Right renal pelvis (tissue), 4 donors: ENCODE results near the gene CTNND2. TPM values are rescaled to one million over a fixed set of nuclear protein-coding genes. Genes with fewer than 3 reads are reported as not detected.
"Not testable (repeated sequence)": the region's sequence is repeated elsewhere in the genome, so short reads cannot be mapped to it uniquely, and the experiment has no call there.

Source experiments
- DNase-seq, 4 donors: peaks; one replicate each; pipeline ENCODE4 v3.0.0-alpha.2; 2013; ENCODE audit warnings: low read depth in 4 of 4, low spot score in 3 of 4, missing footprints in 1 of 4
- polyA plus RNA-seq, 4 donors: library from polyadenylated mRNA; unstranded; fragments of 120-200 nt; gene quantifications; one replicate each; pipeline ENCODE4 v1.2.1, GENCODE V29; 2013; ENCODE audit not compliant: insufficient read length in 4 of 4

Gene CTNND2
- polyA plus RNA-seq, 4 donors, result 1.9 to 2.8 (median 2.5) TPM

DNA sequence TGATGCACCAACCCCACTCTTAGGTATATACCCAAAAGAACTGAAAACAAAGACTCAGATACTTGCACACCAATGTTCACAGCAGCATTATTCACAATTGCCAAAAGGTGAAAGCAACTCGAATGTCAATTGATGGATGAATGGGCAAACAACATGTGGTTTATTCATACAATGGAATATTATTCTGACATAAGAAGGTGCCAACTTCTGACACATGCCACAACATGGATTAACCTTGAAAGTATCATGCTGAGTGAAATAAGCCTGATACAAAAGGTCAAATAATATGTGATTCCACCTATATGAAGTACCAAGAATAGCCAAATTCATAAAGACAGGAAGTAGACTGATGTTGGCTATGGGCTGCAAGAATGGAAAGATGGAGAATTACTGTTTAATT, 35.0 kb downstream of the CTNND2 start:
- DNase-seq, result no peak

DNA sequence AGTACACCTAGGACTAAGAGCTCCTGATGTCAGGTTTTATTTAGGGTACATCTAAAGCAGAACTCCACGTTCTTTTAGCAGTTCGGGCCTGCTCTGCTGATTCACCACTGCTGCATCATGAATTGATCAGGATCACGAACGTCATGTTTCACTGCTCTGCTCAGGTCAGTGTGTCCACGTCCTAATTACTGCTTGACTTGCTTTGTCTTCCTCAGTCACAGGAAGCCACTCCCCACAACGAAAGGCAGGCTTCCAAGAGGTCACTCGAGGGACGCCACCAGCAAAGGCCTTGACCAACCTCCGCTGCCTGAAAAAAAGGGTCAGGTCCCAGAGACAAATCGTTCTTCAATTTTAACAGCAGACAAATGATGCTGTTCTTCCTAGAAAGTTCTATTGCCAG, 40.3 kb downstream of the CTNND2 start:
- no peak for DNase-seq

DNA sequence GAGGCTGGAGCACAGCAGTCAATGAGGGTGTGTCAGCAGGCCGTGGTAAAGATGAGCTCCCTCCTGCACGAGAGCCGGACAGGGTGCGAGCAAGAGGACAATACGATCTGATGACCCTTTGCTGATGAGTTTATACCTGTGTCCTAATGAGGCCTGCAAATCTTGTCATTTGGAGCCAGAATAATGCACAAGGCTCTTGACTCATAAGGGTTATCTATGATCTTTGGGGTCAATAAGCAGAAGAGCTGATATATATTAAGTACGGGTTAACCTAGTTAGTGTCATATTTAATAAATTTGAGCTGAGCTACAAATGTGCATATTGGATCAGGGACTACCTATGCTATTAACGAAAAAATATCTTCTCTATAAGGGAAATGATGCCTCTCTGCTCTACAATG, 46.9 kb downstream of the CTNND2 start:
- DNase-seq, result no peak

- no peak for DNase-seq
Measured at GRCh38 chr5:11854936-11855335, 49.3 kb downstream of the CTNND2 start.

DNA sequence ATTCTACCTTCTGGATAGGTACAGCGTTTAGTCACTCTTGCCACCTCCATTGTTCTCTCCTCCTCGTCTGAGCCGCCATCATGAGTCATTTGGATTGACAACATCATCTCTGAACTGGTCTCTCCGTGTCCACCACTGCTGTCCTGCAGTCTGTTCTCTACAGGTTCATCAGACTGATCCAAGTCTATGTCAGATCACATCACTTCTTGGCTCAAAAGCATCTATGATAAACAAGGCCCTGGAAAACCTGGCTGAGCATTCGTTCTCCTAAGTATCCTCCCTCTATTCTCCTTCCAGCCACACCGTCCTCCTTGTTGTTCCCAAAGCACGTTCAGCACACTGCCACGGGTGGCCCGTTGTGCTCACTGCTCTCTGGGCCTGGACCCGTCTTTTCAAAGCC, 50.5 kb downstream of the CTNND2 start:
- DNase-seq, result no peak

DNA sequence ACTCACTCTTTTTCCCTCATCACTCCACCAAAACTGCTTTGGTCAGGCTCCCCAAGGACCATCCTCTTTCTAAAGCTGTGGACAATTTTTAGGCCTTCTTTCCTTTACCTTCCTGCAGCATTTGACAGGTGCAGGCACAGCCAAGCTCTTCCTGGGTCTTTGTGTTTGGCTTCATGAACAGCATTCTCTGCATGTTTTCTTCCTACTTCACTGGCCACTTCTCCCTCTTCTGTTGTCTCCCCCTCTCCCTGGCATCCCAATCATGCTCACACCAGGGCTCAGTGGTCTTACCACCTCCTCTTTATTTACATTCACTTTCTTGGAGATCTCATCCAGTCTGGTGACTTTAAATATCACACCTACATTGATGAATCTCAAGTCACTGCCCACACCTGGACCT, 51.1 kb downstream of the CTNND2 start:
- DNase-seq, result no peak

GRCh38 chr5:11852717-11853087, 51.5 kb downstream of the CTNND2 start:
- DNase-seq, result no peak

DNA sequence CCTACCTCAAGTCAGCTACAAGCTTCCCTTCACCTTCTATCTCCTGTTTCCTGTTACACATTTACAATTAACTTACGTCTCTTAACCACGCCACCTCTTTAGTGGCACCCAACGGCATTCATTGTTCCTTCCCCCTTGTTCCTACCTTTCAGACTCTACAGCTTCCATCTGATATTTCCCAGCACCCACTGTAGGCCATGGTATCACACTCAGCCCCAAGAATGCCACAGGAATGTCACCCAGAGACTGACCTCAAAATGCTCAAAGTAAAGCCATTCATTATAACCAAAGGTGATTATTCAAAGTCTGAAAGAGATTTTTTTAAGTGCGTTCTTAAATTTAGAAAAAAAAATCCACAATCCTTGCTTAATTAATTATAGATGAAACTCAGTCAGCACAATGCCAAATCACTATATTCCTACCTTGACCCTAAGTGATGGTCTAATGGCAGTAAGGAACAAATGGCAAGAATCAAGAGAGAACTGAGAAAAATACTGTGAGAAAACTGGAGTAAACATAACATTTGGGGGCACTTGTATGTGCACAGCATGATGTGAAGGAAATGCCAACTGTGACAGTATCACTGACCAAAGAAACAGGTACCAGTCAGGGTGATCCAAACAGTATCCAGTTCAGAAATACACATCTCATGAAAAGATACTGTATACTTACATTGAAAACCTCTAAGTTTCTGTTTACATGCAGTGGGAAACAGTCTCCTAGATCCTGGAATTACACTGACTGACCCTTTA, 52.1 kb downstream of the CTNND2 start:
- no peak for DNase-seq

- no peak for DNase-seq
Measured at GRCh38 chr5:11851416-11851815, 52.8 kb downstream of the CTNND2 start.

DNA sequence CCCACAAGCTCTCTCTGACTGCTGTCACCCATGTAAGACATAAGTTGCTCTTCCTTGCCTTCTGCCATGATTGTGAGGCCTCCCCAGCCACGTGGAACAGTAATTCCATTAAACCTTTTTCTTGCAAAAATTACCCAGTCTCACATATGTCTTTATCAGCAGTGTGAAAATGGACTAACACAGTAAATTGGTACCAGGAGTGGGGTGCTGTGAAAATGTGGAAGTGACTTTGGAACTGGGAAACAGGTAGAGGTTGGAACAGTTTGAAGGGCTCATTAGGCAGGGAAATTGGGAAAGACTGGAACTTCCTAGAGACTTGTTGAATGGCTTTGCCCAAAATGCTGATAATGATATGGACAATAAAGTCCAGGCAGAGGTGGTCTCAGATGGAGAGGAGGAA, 75.7 kb downstream of the CTNND2 start:
- not testable (repeated sequence) for DNase-seq

- DNase-seq, result no peak
Measured at GRCh38 chr5:11822598-11822997, 81.6 kb downstream of the CTNND2 start.

DNA sequence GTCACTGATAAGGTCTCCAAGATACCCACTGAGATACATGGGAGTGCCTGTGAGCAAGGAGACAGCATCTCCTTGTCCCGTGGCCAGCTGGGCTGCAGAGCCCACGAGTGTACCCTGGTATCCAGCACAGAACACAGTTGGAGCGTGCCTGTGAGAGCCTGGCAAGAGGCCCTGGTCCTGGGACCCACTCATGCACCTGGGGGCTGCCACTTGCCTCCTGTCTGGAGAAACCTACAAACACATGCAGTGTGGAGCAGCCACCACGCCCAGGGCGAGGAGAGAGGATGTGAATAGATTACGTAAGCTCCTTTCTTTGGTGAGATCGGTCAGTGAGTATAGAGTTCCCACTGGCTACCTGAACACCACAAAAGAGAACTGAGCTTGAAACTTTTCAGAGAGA, 88.3 kb downstream of the CTNND2 start:
- no peak for DNase-seq

DNA sequence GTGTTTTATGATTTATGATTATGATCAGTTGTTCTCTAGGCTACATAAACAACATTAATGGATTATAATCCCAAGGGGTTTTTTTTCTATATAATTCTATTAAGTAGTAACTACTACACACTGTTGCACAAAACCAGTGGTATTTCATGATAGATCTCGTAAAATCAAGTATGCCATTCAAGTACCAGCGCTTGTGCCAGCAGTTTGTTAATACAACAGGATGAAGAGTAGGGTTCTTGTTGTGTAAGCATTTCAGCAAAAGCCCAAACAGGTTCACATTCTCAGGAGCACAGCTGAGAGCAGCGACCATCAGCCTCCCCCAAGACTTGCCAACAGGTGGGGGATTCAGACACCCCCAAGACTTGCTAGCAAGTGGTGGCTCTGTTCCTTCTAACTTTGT, 88.8 kb downstream of the CTNND2 start:
- DNase-seq, result no peak

DNA sequence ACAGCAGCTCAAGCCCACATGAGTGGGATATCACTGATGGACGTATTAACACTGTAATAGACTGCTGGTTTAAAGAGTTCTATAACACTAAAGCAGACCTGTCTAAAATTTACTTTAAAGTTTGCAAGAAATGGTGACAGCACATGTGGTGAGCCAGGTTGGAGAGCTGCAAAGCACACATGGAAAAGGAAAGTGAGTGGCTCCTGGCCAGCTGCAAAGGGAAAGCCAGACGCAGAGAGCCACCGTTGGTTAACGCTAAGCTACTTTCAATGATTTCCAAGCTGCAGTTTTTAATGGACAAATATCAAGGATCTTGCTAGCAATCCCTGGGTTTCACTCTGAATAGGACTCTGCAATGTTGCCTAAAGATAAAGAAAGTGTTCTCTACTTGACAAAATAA, 89.9 kb downstream of the CTNND2 start:
- DNase-seq, result no peak

DNA sequence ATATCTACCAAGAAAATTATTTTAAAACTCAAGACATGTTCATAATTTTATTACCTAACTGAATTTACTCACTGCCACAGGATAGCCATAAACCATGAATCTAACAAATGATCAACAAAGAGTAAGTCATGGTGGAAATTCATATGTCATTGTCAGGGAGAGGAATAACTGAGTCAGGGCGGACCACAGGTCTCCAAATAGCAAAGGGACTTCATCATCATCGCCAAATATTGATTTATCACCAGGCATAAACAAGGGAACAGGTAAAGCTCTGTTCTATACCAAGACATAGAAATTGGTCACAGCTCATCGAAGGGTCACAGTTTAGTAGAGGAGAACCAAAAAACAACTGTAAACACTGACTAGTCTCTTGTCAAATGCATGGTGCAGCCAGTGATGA, 94.8 kb downstream of the CTNND2 start:
- no peak for DNase-seq

- no peak for DNase-seq
Measured at GRCh38 chr5:11803436-11803835, 100.8 kb downstream of the CTNND2 start.

GRCh38 chr5:11801061-11801460, 103.2 kb downstream of the CTNND2 start:
- DNase-seq, result no peak

GRCh38 chr5:11797132-11797531, 107.1 kb downstream of the CTNND2 start:
- no peak for DNase-seq

DNA sequence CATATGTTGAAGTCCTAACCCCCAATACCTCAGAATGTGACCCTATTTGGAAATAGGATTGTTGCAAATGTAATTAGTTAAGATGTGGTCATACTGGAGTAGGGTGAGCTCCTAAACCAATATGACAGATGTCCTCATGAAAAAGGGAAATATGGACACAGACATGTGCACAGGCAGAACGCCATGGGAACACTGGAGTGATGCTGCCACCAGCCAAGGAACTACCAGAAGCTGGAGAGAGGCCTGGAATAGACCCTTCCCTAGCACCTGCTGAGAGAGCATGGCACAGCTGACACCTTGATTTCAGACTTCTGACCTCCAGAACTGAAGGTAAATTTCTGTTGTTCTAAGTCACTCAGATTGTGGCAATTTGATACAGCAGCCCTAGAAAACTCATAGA, 110.8 kb downstream of the CTNND2 start:
- DNase-seq, result no peak

- DNase-seq, result no peak
Measured at GRCh38 chr5:11792621-11793020, 111.6 kb downstream of the CTNND2 start.

- no peak for DNase-seq
Measured at GRCh38 chr5:11791792-11792191, 112.5 kb downstream of the CTNND2 start.

- no peak for DNase-seq
Measured at GRCh38 chr5:11790201-11790600, 114.0 kb downstream of the CTNND2 start.

DNA sequence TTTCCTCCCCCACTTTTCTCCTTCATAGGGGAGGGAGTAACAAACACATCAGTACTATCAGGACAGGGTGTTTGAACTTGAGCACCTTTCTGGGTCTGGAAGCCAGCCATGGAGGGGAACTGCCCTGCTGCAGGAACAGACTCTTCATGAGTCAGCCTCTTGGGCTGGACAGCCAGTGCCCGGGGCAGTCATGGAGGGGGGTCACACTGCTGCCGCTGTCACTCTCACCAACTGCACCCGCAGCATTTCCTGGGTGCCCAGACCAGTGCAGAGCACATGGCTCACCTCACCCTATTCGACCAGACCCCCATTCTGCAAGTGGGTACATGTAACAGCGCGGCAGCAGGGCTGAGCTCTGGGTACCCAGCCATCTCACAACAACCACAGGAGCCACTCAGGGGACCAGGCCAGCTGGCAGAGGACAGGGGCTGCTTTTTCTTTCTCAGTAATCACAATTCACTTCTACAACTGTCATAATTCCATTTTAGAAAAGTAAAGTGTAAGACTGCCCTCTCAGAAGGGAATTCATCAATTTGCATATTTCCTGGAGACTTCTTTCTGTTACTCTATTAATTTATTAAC, 118.4 kb downstream of the CTNND2 start:
- no peak for DNase-seq
